HepG2 (cell line): ENCODE data around the gene PRR4. TPM values are rescaled to one million over a fixed set of nuclear protein-coding genes. Genes with fewer than 3 reads are reported as not detected.

ENCODE experiments used
- CBX1 ChIP-seq: IDR thresholded peaks from one replicate; pipeline ENCODE4 v1.6.1; 2016; ENCODE audit warnings: antibody characterized with exemption, low read depth
- DDIT3 ChIP-seq: sonication (generic); formaldehyde crosslinking; IDR thresholded peaks from 2 replicates; pipeline ENCODE4 v1.4.0; 2020; ENCODE audit warnings: mild to moderate bottlenecking, missing genetic modification reagents
- GMEB1 ChIP-seq: sonication (generic); formaldehyde crosslinking; IDR thresholded peaks from 2 replicates; pipeline ENCODE4 v1.5.1; 2020; ENCODE audit warnings: missing genetic modification reagents, mild to moderate bottlenecking, borderline replicate concordance
- ISX ChIP-seq: sonication (generic); formaldehyde crosslinking; conservative IDR thresholded peaks from 2 replicates; pipeline ENCODE4 v1.5.0; 2020; ENCODE audit warnings: missing genetic modification reagents
- MAFK ChIP-seq, 2 experiments: IDR thresholded peaks in 1 of 2; conservative IDR thresholded peaks in 1 of 2; 2 replicates each; pipeline ENCODE4 v1.6.1; 2011; ENCODE audit warnings: improper control_type of control experiment in 2 of 2, low read length in 2 of 2
- MZF1 ChIP-seq: sonication (generic); formaldehyde crosslinking; IDR thresholded peaks from 2 replicates; pipeline ENCODE4 v1.8.1; 2023; ENCODE audit warnings: mild to moderate bottlenecking, missing genetic modification reagents, borderline replicate concordance
- NAIF1 ChIP-seq: sonication (generic); formaldehyde crosslinking; IDR thresholded peaks from 2 replicates; pipeline ENCODE4 v1.5.0; 2020; ENCODE audit warnings: mild to moderate bottlenecking, missing genetic modification reagents, borderline replicate concordance
- POLR2G ChIP-seq: fragments of 200-400 bp; formaldehyde crosslinking; IDR thresholded peaks from 2 replicates; pipeline ENCODE4 v1.6.1; 2018; ENCODE audit warnings: mild to moderate bottlenecking, low read depth, low read length, moderate library complexity
- SP140L ChIP-seq: sonication (generic); formaldehyde crosslinking; IDR thresholded peaks from 2 replicates; pipeline ENCODE4 v1.4.0; 2020; ENCODE audit warnings: missing genetic modification reagents, borderline replicate concordance
- TCF7L2 ChIP-seq: IDR thresholded peaks from 2 replicates; pipeline ENCODE4 v1.6.1; 2011; ENCODE audit warnings: mild to moderate bottlenecking, low read depth, low read length, moderate library complexity
- TEF ChIP-seq: sonication (generic); formaldehyde crosslinking; IDR thresholded peaks from 2 replicates; pipeline ENCODE4 v1.5.0; 2020; ENCODE audit warnings: missing genetic modification reagents
- THAP9 ChIP-seq: sonication (generic); formaldehyde crosslinking; IDR thresholded peaks from 2 replicates; pipeline ENCODE4; 2020; ENCODE audit warnings: missing genetic modification reagents, mild to moderate bottlenecking, borderline replicate concordance
- XBP1 ChIP-seq: sonication (generic); formaldehyde crosslinking; IDR thresholded peaks from 2 replicates; pipeline ENCODE4 v1.5.0; 2020; ENCODE audit warnings: missing genetic modification reagents
- ZBTB42 ChIP-seq: sonication (generic); formaldehyde crosslinking; IDR thresholded peaks from 2 replicates; pipeline ENCODE4 v1.5.0; 2020; ENCODE audit warnings: mild to moderate bottlenecking, missing genetic modification reagents
- ZFP62 ChIP-seq: sonication (generic); formaldehyde crosslinking; IDR thresholded peaks from 2 replicates; pipeline ENCODE4 v1.4.0; 2020; ENCODE audit warnings: missing genetic modification reagents
- ZNF44 ChIP-seq: sonication (generic); formaldehyde crosslinking; IDR thresholded peaks from 2 replicates; pipeline ENCODE4 v1.5.1; 2020; ENCODE audit warnings: mild to moderate bottlenecking, missing genetic modification reagents
- ZNF556 ChIP-seq: sonication (generic); formaldehyde crosslinking; IDR thresholded peaks from 2 replicates; pipeline ENCODE4 v1.4.0; 2020; ENCODE audit warnings: mild to moderate bottlenecking, missing genetic modification reagents, borderline replicate concordance
- ZNF576 ChIP-seq: sonication (generic); formaldehyde crosslinking; IDR thresholded peaks from 2 replicates; pipeline ENCODE4 v1.4.0; 2020; ENCODE audit warnings: mild to moderate bottlenecking, missing genetic modification reagents
- ZNF800 ChIP-seq: sonication (generic); formaldehyde crosslinking; IDR thresholded peaks from 2 replicates; pipeline ENCODE4 v1.4.0; 2020; ENCODE audit warnings: missing genetic modification reagents
- ZSCAN30 ChIP-seq: sonication (generic); formaldehyde crosslinking; IDR thresholded peaks from 2 replicates; pipeline ENCODE4 v1.5.0; 2020; ENCODE audit warnings: mild to moderate bottlenecking, missing genetic modification reagents
- polyA plus RNA-seq, 8 experiments: library from polyadenylated mRNA; depleted of rRNA in 3 of 8; stranded (reverse) in 7 of 8; unstranded in 1 of 8; fragments of >200 nt; fragmentation: Illumina TruSeq in 4 of 8; extraction: Trizol in 4 of 8; gene quantifications; 2 replicates each; pipeline versions ENCODE4 v1.2.1 to v1.2.3, GENCODE V29; 2011 to 2016; ENCODE audit warnings: low read depth in 4 of 8, missing spikeins in 1 of 8, mixed read lengths in 1 of 8; ENCODE audit not compliant: insufficient read depth in 1 of 8
- total RNA-seq, 5 experiments: library from RNA; depleted of rRNA; stranded (reverse); fragments of >200 nt; fragmentation: Illumina TruSeq; extraction: Trizol; gene quantifications; 2 replicates each; pipeline ENCODE4 v1.2.3, GENCODE V29; 2016; ENCODE audit warnings: low read depth in 1 of 5

PRR4 gene
- total and polyA plus RNA-seq, 2 of the 13 experiments (the other 11 are each of a cell fraction or from before 2014, with no cell fraction given): 2.3 to 5.4 TPM

- TF ChIP-seq SP140L (CRISPR knock-in tag) (peak; percentile 54; the same call in 1 of the 2 replicates), THAP9 (CRISPR knock-in tag) (no peak), MZF1 (no peak), TCF7L2 (no peak), GMEB1 (CRISPR knock-in tag) (peak; percentile 47; the same call in 1 of the 2 replicates), XBP1 (CRISPR knock-in tag) (no peak), CBX1 (no peak), ISX (CRISPR knock-in tag) (no peak), ZNF556 (CRISPR knock-in tag) (peak; percentile 92; the same call in 1 of the 2 replicates), ZSCAN30 (CRISPR knock-in tag) (no peak), TEF (no peak), MAFK (conservative IDR thresholded peaks at IDR 0.05 in 1 of 2, IDR thresholded peaks at IDR 0.05 in 1 of 2; ENCODE audit: low read length in 2 of 2) (0 out of 4 replicates have a peak, but pooled peaks of 1 of the 2 experiments have one; percentile 9), ZNF44 (CRISPR knock-in tag) (0 out of 2 replicates have a peak, but pooled peaks have one; percentile 40), ZFP62 (CRISPR knock-in tag) (no peak), ZNF576 (CRISPR knock-in tag) (no peak), POLR2G (peak; percentile 54; the same call in 1 of the 2 replicates), DDIT3 (CRISPR knock-in tag) (no peak), ZBTB42 (CRISPR knock-in tag) (no peak), ZNF800 (CRISPR knock-in tag) (no peak), NAIF1 (CRISPR knock-in tag) (peak; percentile 52; the same call in 1 of the 2 replicates)
Observed at GRCh38 chr12:10891937-10892336, 42.7 kb upstream of the PRR4 start (continued).
